Naive B cell (primary cell): Measurements from ENCODE around the gene TTC16. TPM values are rescaled to one million over a fixed set of nuclear protein-coding genes. Genes with fewer than 3 reads are reported as not detected.

Source experiments
- ATAC-seq, 2 donors: fragments of 150-1000 bp; cut with Tn5 transposase; 2 replicates each; pipeline ENCODE4 v1.10.0; 2021; ENCODE audit warnings: low read depth in 2 of 2, mild to moderate bottlenecking in 2 of 2, moderate library complexity in 2 of 2
- DNase-seq: peaks from one replicate; pipeline ENCODE4 v3.0.0; 2022
- H3K27ac Mint-ChIP-seq, 6 donors: one replicate each; pipeline ENCODE4 v1.8.0; 2020 to 2022; ENCODE audit warnings: mild to moderate bottlenecking in 6 of 6, mixed read lengths in 6 of 6, moderate library complexity in 5 of 6, inconsistent platforms in 2 of 6
- H3K27me3 Mint-ChIP-seq, 3 donors: one replicate each; pipeline ENCODE4 v1.8.0; 2021 to 2022; ENCODE audit warnings: mixed read lengths in 3 of 3, mild to moderate bottlenecking in 1 of 3
- H3K36me3 Mint-ChIP-seq, 2 donors: one replicate each; pipeline ENCODE4 v1.8.0; 2020 to 2022; ENCODE audit warnings: mixed read lengths in 2 of 2, inconsistent platforms in 1 of 2, mild to moderate bottlenecking in 1 of 2
- H3K4me1 Mint-ChIP-seq, 3 donors: one replicate each; pipeline ENCODE4 v1.8.0; 2020 to 2022; ENCODE audit warnings: mixed read lengths in 3 of 3, inconsistent platforms in 1 of 3, mild to moderate bottlenecking in 1 of 3, moderate library complexity in 1 of 3
- H3K4me3 Mint-ChIP-seq, 8 donors: one replicate each; pipeline ENCODE4 v1.8.0; 2020 to 2022; ENCODE audit warnings: mild to moderate bottlenecking in 8 of 8, mixed read lengths in 8 of 8, moderate library complexity in 8 of 8, inconsistent platforms in 2 of 8
- H3K9me3 Mint-ChIP-seq, 7 donors: one replicate each; pipeline ENCODE4 v1.8.0; 2020 to 2022; ENCODE audit warnings: mixed read lengths in 7 of 7, mild to moderate bottlenecking in 5 of 7, inconsistent platforms in 2 of 7, moderate library complexity in 1 of 7
- polyA plus RNA-seq, 6 donors: library from polyadenylated mRNA; unstranded; fragments of 300-500 nt; fragmentation: Illumina TruSeq; gene quantifications; one replicate each; pipeline ENCODE4 v1.2.3, GENCODE V29; 2021; ENCODE audit warnings: low read depth in 6 of 6

The TTC16 gene
- polyA plus RNA-seq, 6 donors from 2014 or later: 0.66 TPM; not detected in 5

- peak overlapping the region in 2 of 6 donors; percentile 6 to 14 for H3K27ac Mint-ChIP-seq
- H3K4me3 Mint-ChIP-seq: peak overlapping the region in 1 of 8 donors; percentile 54
- DNase-seq (no peak), ATAC-seq (no peak)
- no peaks in the 10 kb centered on the region for H3K27me3 Mint-ChIP-seq
- peaks cover 0 to 10% (median 6%) of the 10 kb centered on the region in 3 donors for H3K4me1 Mint-ChIP-seq
- no peaks in the 10 kb centered on the region for H3K36me3 Mint-ChIP-seq
- H3K9me3 Mint-ChIP-seq: peaks cover 0 to 2% (median 0%) of the 10 kb centered on the region in 7 donors
Observed at GRCh38 chr9:127705577-127706379, 10.1 kb upstream of the TTC16 start.

GRCh38 chr9:127706836-127707241, 9.0 kb upstream of the TTC16 start, which contains the start of gene CFAP157:
Gene CFAP157 (plus strand): TSS chr9:127706988. CDS start chr9:127707032, 44 bp downstream.
- peaks cover 0 to 2% (median 0%) of the 10 kb centered on the region in 7 donors for H3K9me3 Mint-ChIP-seq
- H3K27me3 Mint-ChIP-seq: no peaks in the 10 kb centered on the region
- no peaks in the 10 kb centered on the region for H3K36me3 Mint-ChIP-seq
- peak within 1 kb of the TSS in 2 of 6 donors; percentile 42 to 65 for H3K27ac Mint-ChIP-seq
- peaks cover 6 to 17% (median 12%) of the 10 kb centered on the region in 3 donors for H3K4me1 Mint-ChIP-seq
- ATAC-seq (no peak), DNase-seq (no peak)
- H3K4me3 Mint-ChIP-seq: peak within 1 kb of the TSS in 1 of 8 donors; percentile 54

GRCh38 chr9:127707766-127708165, 8.1 kb upstream of the TTC16 start:
- H3K27ac Mint-ChIP-seq: peak overlapping the region in 1 of 6 donors; percentile 65
- no peaks in the 10 kb centered on the region for H3K27me3 Mint-ChIP-seq
- H3K9me3 Mint-ChIP-seq: peaks cover 0 to 2% (median 0%) of the 10 kb centered on the region in 7 donors
- H3K4me1 Mint-ChIP-seq: peaks cover 6 to 17% (median 12%) of the 10 kb centered on the region in 3 donors
- H3K36me3 Mint-ChIP-seq: no peaks in the 10 kb centered on the region
- no peak for DNase-seq
- peak in 1 of 2 donors; percentile 47 for ATAC-seq
- H3K4me3 Mint-ChIP-seq: no peak overlapping the region

GRCh38 chr9:127708952-127709587, 6.8 kb upstream of the TTC16 start:
- Mint-ChIP-seq H3K9me3 (peaks cover 0 to 2% (median 0%) of the 10 kb centered on the region in 7 donors), H3K36me3 (no peaks in the 10 kb centered on the region), H3K4me3 (peak overlapping the region in 1 of 8 donors; percentile 64), H3K27ac (no peak overlapping the region), H3K27me3 (no peaks in the 10 kb centered on the region), H3K4me1 (peaks cover 6 to 20% (median 12%) of the 10 kb centered on the region in 3 donors)
- DNase-seq (no peak), ATAC-seq (no peak)

- Mint-ChIP-seq H3K9me3 (peaks cover 0 to 2% (median 0%) of the 10 kb centered on the region in 7 donors), H3K36me3 (no peaks in the 10 kb centered on the region), H3K27me3 (no peaks in the 10 kb centered on the region), H3K27ac (peak overlapping the region in 2 of 6 donors; percentile 70 to 90), H3K4me1 (peaks cover 12 to 27% (median 13%) of the 10 kb centered on the region in 3 donors), H3K4me3 (peak overlapping the region in 1 of 8 donors; percentile 52)
- ATAC-seq (no peak), DNase-seq (no peak)
Observed at GRCh38 chr9:127710204-127710783, 5.6 kb upstream of the TTC16 start.

GRCh38 chr9:127711226-127711701, 4.6 kb upstream of the TTC16 start:
- H3K27me3 Mint-ChIP-seq: no peaks in the 10 kb centered on the region
- no peak for DNase-seq
- peak overlapping the region in 1 of 6 donors; percentile 51 for H3K27ac Mint-ChIP-seq
- peak overlapping the region in 2 of 8 donors; percentile 47 to 58 for H3K4me3 Mint-ChIP-seq
- H3K9me3 Mint-ChIP-seq: peaks cover 0 to 2% (median 0%) of the 10 kb centered on the region in 7 donors
- peaks cover 21 to 36% (median 23%) of the 10 kb centered on the region in 3 donors for H3K4me1 Mint-ChIP-seq
- no peak for ATAC-seq
- H3K36me3 Mint-ChIP-seq: no peaks in the 10 kb centered on the region

- peaks cover 21 to 38% (median 23%) of the 10 kb centered on the region in 3 donors for H3K4me1 Mint-ChIP-seq
- H3K4me3 Mint-ChIP-seq: peak overlapping the region in 4 of 8 donors; percentile 6 to 54 (median 32)
- ATAC-seq: no peak
- DNase-seq: no peak
- H3K27me3 Mint-ChIP-seq: no peaks in the 10 kb centered on the region
- H3K36me3 Mint-ChIP-seq: no peaks in the 10 kb centered on the region
- H3K9me3 Mint-ChIP-seq: peaks cover 0 to 2% (median 0%) of the 10 kb centered on the region in 7 donors
- H3K27ac Mint-ChIP-seq: peak overlapping the region in 1 of 6 donors; percentile 47
Observed at GRCh38 chr9:127711831-127712274, 4.0 kb upstream of the TTC16 start.

GRCh38 chr9:127712371-127712770, 3.5 kb upstream of the TTC16 start:
- H3K27ac Mint-ChIP-seq: no peak overlapping the region
- DNase-seq (no peak), ATAC-seq (no peak)
- H3K36me3 Mint-ChIP-seq: no peaks in the 10 kb centered on the region
- peaks cover 21 to 38% (median 22%) of the 10 kb centered on the region in 3 donors for H3K4me1 Mint-ChIP-seq
- H3K9me3 Mint-ChIP-seq: peaks cover 0 to 2% (median 0%) of the 10 kb centered on the region in 7 donors
- peak overlapping the region in 4 of 8 donors; percentile 9 to 54 (median 30) for H3K4me3 Mint-ChIP-seq
- H3K27me3 Mint-ChIP-seq: no peaks in the 10 kb centered on the region

GRCh38 chr9:127712867-127713266, 3.0 kb upstream of the TTC16 start:
- no peak for DNase-seq
- peaks cover 0 to 2% (median 0%) of the 10 kb centered on the region in 7 donors for H3K9me3 Mint-ChIP-seq
- H3K27me3 Mint-ChIP-seq: no peaks in the 10 kb centered on the region
- ATAC-seq: no peak
- no peaks in the 10 kb centered on the region for H3K36me3 Mint-ChIP-seq
- peak overlapping the region in 1 of 8 donors; percentile 43 for H3K4me3 Mint-ChIP-seq
- peaks cover 17 to 34% (median 21%) of the 10 kb centered on the region in 3 donors for H3K4me1 Mint-ChIP-seq
- H3K27ac Mint-ChIP-seq: no peak overlapping the region

- no peaks in the 10 kb centered on the region for H3K27me3 Mint-ChIP-seq
Observed at GRCh38 chr9:127714020-127714750, 1.7 kb upstream of the TTC16 start.

GRCh38 chr9:127714951-127715469, 869 bp upstream of the TTC16 start:
- Mint-ChIP-seq H3K9me3 (no peaks in the 10 kb centered on the region), H3K4me1 (peaks cover 21 to 37% (median 24%) of the 10 kb centered on the region in 3 donors), H3K27me3 (no peaks in the 10 kb centered on the region), H3K27ac (peak overlapping the region; percentile 89 to 99 (median 96)), H3K4me3 (peak overlapping the region; percentile 88 to 100 (median 98)), H3K36me3 (no peaks in the 10 kb centered on the region)
- ATAC-seq: peak; percentile 13 to 15
- DNase-seq: no peak

More at GRCh38 chr9:127714020-127714750, 1.7 kb upstream of the TTC16 start:
- Mint-ChIP-seq H3K9me3 (no peaks in the 10 kb centered on the region), H3K4me3 (peak overlapping the region; percentile 66 to 91 (median 84)), H3K27ac (peak overlapping the region in 3 of 6 donors; percentile 59 to 76 (median 60)), H3K36me3 (no peaks in the 10 kb centered on the region), H3K4me1 (peaks cover 16 to 34% (median 21%) of the 10 kb centered on the region in 3 donors)
- DNase-seq: no peak
- no peak for ATAC-seq

GRCh38 chr9:127716412-127716811, 533 bp downstream of the TTC16 start:
- Mint-ChIP-seq H3K27ac (peak overlapping the region in 4 of 6 donors; percentile 89 to 97 (median 95)), H3K4me1 (peaks cover 20 to 28% (median 23%) of the 10 kb centered on the region in 3 donors), H3K27me3 (no peaks in the 10 kb centered on the region), H3K4me3 (peak overlapping the region; percentile 66 to 100 (median 96)), H3K9me3 (no peaks in the 10 kb centered on the region), H3K36me3 (no peaks in the 10 kb centered on the region)
- no peak for DNase-seq
- no peak for ATAC-seq
